NCI-H2196 (cell line): ENCODE measurements around the gene ALDH16A1.

Experiments
- DNase-seq: peaks from one replicate; lab custom pipeline; 2025; ENCODE audit not compliant: unreplicated experiment; lab: John Stamatoyannopoulos, UW

ALDH16A1 gene

GRCh38 chr19:49423071-49423984, 29.7 kb upstream of the ALDH16A1 start, which contains the start of gene PTH2:
PTH2 (minus strand) TSS chr19:49423441; CDS start chr19:49423339, 102 bp downstream.
- DNase-seq, result no peak

DNA sequence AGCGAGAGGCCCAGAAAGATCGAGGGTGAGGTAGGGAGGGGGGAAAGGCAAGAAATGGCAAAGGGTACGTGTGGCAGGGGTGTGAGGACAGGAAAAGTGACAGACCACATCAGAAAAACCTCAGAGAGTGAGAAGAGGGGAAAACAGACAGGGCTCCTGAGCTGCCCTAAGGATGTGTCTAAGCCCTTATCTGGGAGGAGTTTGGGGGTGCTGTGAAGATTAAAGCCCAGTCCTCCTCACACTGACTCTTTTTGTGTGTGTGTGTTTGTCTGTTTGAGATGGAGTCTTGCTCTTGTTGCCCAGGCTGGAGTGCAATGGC, 29.1 kb upstream of the ALDH16A1 start:
- DNase-seq, result no peak

- no peak for DNase-seq
Observed at GRCh38 chr19:49425178-49425577, 27.8 kb upstream of the ALDH16A1 start, which contains the start of gene GFY. GFY (plus strand) TSS chr19:49425388; CDS start chr19:49426431, 1,043 bp downstream.

GRCh38 chr19:49425922-49426592, 27.0 kb upstream of the ALDH16A1 start:
- DNase-seq, result peak; percentile 66

DNA sequence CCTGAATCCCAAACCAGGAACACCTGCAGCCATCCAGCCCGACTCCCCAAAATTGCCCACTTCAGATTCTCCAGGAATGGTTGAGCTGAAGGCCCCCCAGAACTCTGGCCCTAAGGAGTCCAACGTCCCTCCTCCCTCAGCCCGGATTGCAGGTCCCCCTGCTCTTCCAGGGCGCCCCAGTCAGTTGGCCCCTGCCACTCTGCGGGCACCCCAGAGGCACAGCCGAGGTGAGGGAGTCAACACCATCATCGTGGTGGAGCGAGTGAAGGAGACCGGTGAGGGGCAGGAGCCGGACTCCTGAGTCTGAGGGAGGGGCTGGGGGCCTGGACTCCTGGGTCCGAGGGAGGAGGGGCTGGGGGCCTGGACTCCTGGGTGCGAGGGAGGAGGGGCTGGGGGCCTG, 25.7 kb upstream of the ALDH16A1 start:
- DNase-seq, result no peak

- peak; percentile 27 for DNase-seq
Observed at GRCh38 chr19:49427855-49428546, 25.0 kb upstream of the ALDH16A1 start.

DNA sequence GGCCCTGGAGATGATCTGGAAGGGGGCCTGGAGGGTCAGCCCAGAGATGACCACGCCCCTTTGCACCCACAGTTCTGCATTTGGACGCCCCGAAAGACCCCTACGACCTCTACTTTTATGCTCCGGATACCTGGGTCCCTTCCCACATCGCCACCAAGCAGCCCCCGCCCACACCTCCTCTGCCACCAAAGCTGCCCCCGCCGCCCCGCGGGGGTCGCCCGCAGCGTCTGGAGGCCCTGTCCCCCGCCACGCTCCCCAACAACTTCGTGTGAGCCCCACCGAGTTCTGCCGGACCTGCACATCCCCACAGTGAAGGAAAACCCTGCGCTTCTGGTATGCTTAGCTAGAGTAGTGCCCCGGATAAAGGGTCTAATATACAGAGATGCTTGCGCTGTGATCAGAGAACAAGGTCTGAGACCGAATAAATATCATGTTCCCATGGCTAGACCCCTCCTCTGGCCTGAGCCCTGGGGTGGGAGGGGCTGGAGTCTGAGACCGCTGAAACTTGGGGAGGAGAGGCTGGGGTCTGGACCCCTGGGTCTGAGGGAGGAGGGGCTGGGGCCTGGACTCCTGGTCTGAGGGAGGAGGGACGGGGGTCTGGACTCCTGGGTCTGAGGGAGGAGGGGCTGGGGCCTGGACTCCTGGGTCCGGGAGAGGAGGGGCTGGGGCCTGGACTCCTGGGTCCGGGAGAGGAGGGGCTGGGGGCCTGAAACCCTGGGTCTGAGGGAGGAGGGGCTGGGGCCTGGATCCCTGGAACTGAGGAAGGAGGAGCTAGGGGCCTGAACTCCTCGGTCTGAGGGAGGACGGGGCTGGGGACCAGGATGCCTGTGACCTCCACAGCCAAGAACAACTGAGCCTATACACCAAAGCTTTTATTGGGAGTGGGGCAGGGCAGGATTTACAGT, 24.2 kb upstream of the ALDH16A1 start:
- no peak for DNase-seq

- DNase-seq, result no peak
Observed at GRCh38 chr19:49430172-49430677, 22.8 kb upstream of the ALDH16A1 start.

- no peak for DNase-seq
Observed at GRCh38 chr19:49430678-49431329, 22.2 kb upstream of the ALDH16A1 start.

GRCh38 chr19:49431330-49431749, 21.7 kb upstream of the ALDH16A1 start:
- DNase-seq, result no peak

GRCh38 chr19:49432141-49433073, 20.6 kb upstream of the ALDH16A1 start:
- DNase-seq, result no peak

GRCh38 chr19:49433240-49433901, 19.7 kb upstream of the ALDH16A1 start:
- no peak for DNase-seq

DNA sequence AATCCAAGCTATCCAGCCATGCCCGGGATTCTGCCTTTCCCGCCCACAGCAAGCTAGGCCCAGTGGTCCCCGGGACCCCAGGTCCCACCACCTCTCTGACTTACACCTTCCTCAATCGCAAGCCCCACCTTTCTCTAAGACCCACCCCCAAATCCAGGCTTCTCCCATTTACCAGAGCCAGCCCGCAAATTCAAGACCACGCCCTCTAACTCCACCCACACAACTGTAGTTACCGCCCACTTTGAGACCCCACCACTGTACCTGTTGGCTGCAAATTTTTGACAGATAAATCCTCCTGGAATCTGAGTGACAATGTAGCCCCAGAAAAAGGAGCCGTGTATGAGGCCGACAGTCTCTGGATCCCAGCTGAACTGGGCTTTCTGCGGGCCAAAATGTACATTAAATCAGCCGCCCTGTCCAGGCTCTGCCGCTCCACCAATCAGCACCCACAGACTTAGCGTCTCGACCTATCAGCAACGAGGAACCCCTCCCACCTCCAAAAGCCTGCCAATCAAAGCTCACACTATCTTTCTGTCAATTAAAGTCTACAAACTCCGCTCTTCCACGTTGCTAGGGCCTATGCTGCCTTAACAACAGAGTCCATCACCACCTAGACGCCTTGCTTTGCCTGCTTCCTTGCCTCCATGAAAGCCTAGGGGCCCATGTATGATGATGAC, 18.0 kb upstream of the ALDH16A1 start:
- DNase-seq, result no peak

- no peak for DNase-seq
Observed at GRCh38 chr19:49435670-49436069, 17.4 kb upstream of the ALDH16A1 start.

DNA sequence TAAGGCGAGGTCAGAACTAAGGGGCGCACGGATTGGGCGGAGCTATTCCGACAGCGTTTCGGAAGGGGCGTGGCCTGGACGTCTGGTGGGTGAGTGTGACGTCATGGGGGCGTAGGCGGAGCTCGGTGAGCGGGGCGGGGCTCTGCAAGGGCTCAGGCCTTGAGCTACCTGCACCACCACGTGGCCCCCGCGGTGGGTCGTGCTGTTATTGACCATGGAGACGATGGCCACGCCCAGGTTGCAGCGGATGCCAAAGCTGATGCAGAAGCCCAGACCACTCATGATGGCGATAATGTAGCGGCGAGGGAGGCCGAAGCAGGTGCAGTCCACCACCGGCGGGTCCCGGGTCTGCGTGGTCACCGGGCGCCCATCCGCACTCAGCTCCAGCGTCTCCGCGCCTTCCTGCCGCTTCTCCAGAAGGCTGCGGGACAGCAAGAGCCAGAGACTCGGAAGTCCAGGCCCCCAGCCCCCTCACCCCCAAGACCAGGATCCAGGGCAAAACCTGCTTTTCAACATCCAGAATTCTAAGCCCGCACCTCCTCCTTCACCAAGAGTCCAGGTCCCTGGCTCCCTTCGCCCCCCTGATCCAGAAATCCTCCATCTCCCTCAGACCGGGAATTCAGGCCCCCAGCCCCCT, 16.5 kb upstream of the ALDH16A1 start:
- DNase-seq, result no peak

GRCh38 chr19:49437231-49437630, 15.8 kb upstream of the ALDH16A1 start:
- DNase-seq, result no peak

- DNase-seq, result no peak
Observed at GRCh38 chr19:49438261-49438660, 14.8 kb upstream of the ALDH16A1 start.
